AG04449 (cell line): ENCODE results near the gene CCDC68.

ENCODE experiments used
- CTCF ChIA-PET: fragments of 350-600 bp; formaldehyde crosslinking; extraction: SDS; loops from one replicate; lab custom pipeline; 2021; ENCODE audit warnings: antibody characterized with exemption; lab: Yijun Ruan, JAX
- POLR2A ChIA-PET: fragments of 400-600, 350-600 bp; formaldehyde crosslinking; extraction: SDS; loops from one replicate; lab custom pipeline; 2020; ENCODE audit warnings: antibody characterized with exemption, inconsistent platforms; lab: Yijun Ruan, JAX
- DNase-seq: peaks from one replicate; pipeline ENCODE4 v3.0.0-alpha.2; 2010; ENCODE audit warnings: low read depth, low spot score
- H3K4me3 ChIP-seq: 2 replicates; pipeline ENCODE4 v1.5.1; 2011; ENCODE audit warnings: low read depth, mild to moderate bottlenecking, control low read depth, low read length
- TF ChIP-seq, protein P1 (sequence below): IDR thresholded peaks from one replicate; pipeline ENCODE4 v1.5.1; 2011; ENCODE audit warnings: mild to moderate bottlenecking, moderate library complexity, low read length, control low read depth, inconsistent platforms; ENCODE audit not compliant: insufficient read depth; ENCODE audit errors: missing control alignments

CCDC68 gene

DNA sequence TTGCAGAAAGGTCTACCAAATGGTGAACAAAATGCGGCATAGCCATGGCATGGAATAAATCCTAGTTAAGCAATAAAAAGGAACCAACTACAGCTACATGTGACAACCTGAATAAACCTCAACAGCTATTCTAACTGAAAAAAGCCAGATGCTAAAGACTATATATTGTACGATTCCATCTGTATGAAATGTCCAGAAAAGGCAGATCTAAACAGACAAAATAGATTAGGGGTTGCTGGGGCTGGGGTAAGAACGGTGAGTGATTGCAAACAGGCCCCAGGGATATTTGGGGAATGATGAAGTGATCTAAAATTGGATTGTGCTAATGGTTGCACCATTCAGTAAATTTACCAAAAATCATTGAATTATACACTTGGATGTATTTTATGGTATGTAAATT is 2.8 kb downstream of the CCDC68 start:
- H3K4me3 ChIP-seq, result no peak overlapping the region
- TF ChIP-seq, protein P1, sequence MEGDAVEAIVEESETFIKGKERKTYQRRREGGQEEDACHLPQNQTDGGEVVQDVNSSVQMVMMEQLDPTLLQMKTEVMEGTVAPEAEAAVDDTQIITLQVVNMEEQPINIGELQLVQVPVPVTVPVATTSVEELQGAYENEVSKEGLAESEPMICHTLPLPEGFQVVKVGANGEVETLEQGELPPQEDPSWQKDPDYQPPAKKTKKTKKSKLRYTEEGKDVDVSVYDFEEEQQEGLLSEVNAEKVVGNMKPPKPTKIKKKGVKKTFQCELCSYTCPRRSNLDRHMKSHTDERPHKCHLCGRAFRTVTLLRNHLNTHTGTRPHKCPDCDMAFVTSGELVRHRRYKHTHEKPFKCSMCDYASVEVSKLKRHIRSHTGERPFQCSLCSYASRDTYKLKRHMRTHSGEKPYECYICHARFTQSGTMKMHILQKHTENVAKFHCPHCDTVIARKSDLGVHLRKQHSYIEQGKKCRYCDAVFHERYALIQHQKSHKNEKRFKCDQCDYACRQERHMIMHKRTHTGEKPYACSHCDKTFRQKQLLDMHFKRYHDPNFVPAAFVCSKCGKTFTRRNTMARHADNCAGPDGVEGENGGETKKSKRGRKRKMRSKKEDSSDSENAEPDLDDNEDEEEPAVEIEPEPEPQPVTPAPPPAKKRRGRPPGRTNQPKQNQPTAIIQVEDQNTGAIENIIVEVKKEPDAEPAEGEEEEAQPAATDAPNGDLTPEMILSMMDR, result no peak
- CTCF ChIA-PET, result no interaction called here
- POLR2A ChIA-PET, result no interaction called here
- no peak for DNase-seq

DNA sequence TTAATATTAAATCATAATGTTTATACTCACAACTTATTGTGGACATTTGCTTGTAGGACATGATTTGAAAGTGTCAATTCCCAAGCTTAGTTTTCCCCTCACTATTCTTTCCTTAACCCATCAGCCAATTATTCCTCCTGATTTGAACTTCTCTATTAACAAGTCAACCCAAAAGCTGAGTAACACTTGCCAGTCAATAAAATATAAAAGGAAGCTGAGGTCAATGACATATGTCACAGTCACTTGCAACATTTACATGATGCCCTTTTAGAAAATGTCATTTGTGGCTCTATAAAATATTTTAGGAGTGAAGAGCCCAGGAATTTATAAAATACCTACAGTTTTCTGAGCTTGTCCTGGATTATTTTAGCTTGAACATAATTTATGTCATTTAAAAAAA is 7.2 kb downstream of the CCDC68 start:
- no peak for DNase-seq
- CTCF ChIA-PET, result interaction anchor here (1.0 to 1.4 kb wide), 3 partner anchors 22 to 31 kb away, joined by 3 to 5 read pairs (median 3); no protein-coding TSS in a partner anchor

DNA sequence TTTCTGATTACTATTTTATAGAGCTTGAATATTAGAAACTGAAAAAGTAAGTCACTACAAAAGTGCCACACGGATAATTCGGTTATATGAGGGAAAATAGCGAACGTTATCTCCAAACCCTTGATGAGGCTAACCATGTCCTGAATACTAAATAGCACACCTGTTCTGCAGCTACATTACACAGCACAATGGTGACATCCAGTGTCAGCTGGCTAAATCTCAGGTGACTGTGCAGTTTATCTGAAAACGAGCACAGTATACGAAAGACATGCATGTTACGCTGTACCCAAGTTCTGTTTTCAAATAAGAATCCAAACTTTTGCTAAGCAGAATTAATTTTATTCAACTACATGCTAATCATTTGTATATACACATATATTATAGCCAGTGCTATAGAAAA is 9.0 kb downstream of the CCDC68 start:
- ChIA-PET POLR2A (no interaction called here), CTCF (interaction anchor here (1.0 to 1.7 kb wide), 3 partner anchors 33 to 279 kb away, joined by 4 to 7 read pairs (median 5); no protein-coding TSS in a partner anchor)
- TF ChIP-seq, protein P1, result no peak
- no peak overlapping the region for H3K4me3 ChIP-seq
- no peak for DNase-seq

More for the DNA sequence above, 7.2 kb downstream of the CCDC68 start:
- TF ChIP-seq, protein P1, result no peak
- POLR2A ChIA-PET, result no interaction called here
- no peak overlapping the region for H3K4me3 ChIP-seq

DNA sequence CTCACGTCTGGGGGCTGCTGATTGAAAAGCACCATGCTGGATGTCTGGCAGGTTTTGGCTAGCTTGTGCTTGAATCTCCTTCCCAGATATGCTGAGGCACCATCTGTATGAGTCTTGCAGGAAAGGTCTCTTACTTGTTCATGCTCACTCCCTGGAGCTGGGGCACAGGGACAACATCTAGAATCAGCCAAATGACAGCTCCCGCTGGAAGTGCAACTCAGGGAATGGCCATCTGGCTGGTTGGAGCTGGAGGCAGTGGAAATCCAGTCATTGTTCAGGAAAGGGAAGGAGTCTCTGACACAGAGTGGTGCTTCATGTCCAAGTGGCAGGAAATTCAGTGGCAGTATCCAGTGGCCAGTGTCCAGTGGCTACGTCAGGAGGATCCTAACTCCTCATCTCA is 9.7 kb downstream of the CCDC68 start:
- DNase-seq, result no peak
- H3K4me3 ChIP-seq, result no peak overlapping the region
- POLR2A ChIA-PET, result no interaction called here
- CTCF ChIA-PET, result interaction anchor here (1.1 to 1.7 kb wide), 2 partner anchors 270 to 278 kb away, joined by 5 to 7 read pairs; no protein-coding TSS in a partner anchor
- TF ChIP-seq, protein P1, result no peak

DNA sequence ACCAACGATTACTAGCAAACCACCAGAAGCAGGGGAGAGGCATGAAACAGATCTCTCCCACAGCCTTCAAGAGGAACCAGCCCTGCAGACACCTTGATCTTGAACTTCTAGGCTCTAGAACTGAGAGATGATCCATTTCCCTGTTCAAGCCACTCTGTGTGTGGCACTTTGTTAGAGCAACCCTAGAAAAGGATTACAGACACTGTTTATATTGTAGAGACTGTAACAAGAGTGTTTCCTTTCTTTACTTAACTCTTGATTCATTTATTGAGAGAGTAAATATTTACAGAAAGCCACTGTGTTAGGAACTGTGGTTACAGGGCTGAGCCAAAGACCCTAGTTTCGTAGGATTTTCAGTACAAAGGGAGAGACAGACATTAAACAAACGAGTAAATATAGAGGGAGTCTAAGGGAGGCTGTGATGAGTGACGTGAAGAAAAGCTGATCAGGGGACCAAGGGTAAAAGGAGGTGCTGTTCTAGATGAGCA is 10.9 kb downstream of the CCDC68 start:
- TF ChIP-seq, protein P1, result no peak
- ChIA-PET POLR2A (no interaction called here), CTCF (no interaction called here)
- DNase-seq, result no peak
- no peak overlapping the region for H3K4me3 ChIP-seq

DNA sequence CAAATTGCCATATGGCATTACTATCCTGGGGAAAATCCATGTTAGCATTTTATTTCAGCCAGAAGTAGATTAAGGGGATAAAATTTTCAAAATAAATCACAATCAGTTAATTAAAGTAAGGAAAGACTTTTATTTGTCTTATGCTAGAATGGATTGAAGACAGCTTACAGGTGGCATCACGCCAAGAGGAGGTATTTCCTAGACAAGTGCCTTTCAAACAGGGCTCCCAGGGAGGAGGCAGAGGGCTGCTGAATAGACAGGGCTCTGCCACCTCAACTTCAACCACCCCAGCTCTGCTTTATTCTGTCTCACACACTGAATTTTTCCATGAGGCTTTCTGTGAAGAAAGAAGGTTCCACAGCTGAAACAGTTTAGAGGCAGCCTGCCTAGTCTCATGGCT is 12.2 kb downstream of the CCDC68 start:
- TF ChIP-seq, protein P1, result no peak
- CTCF ChIA-PET, result interaction anchor here (1.5 kb wide), 1 partner anchor 275 kb away, joined by 4 read pairs; no protein-coding TSS in a partner anchor
- no peak for DNase-seq
- POLR2A ChIA-PET, result no interaction called here
- no peak overlapping the region for H3K4me3 ChIP-seq
